Erythroblast (primary cell): ENCODE data around the gene SPSB4.

Experiments used
- GATA1 ChIP-seq: IDR thresholded peaks from 2 replicates; pipeline ENCODE4 v1.6.1; 2011; ENCODE audit warnings: low read depth, mild to moderate bottlenecking, control low read depth, low read length, moderate library complexity
- POLR2A ChIP-seq: IDR thresholded peaks from 2 replicates; pipeline ENCODE4 v1.6.1; 2011; ENCODE audit warnings: mild to moderate bottlenecking, low read length

GRCh38 chr3:141094790-141095545 is 43.8 kb downstream of the SPSB4 start:
- TF ChIP-seq POLR2A (no peak), GATA1 (no peak)
